Fibroblast of the aortic adventitia (primary cell): ENCODE measurements around the gene GRM2. TPM values are rescaled to one million over a fixed set of nuclear protein-coding genes. Genes with fewer than 3 reads are reported as not detected.

Experiments used
- DNase-seq: peaks from one replicate; pipeline ENCODE4 v3.0.0-alpha.2; 2010; ENCODE audit warnings: low read depth
- H3K4me3 ChIP-seq: 2 replicates; pipeline ENCODE4 v1.5.1; 2011; ENCODE audit warnings: low read depth, mild to moderate bottlenecking, control low read depth, low read length, moderate library complexity
- CTCF ChIP-seq: IDR thresholded peaks from 2 replicates; pipeline ENCODE4 v1.5.1; 2011; ENCODE audit warnings: mild to moderate bottlenecking, low read length, control low read depth, inconsistent platforms; ENCODE audit not compliant: insufficient read depth
- total RNA-seq: library from RNA; depleted of rRNA; stranded (reverse); fragments of >200 nt; gene quantifications from 2 replicates; pipeline ENCODE4 v1.2.3, GENCODE V29; 2012; ENCODE audit warnings: low replicate concordance

GRM2 gene
- total RNA-seq, 1 donor = under 0.01 TPM

- no peak for DNase-seq
- TF ChIP-seq CTCF = no peak
- H3K4me3 ChIP-seq = no peak overlapping the region
Observed at GRCh38 chr3:51719410-51720025, 12.7 kb downstream of the GRM2 start.

GRCh38 chr3:51720292-51721061 is 13.6 kb downstream of the GRM2 start:
- no peak for TF ChIP-seq CTCF
- no peak overlapping the region for H3K4me3 ChIP-seq
- no peak for DNase-seq

GRCh38 chr3:51721062-51721745 is 14.3 kb downstream of the GRM2 start:
- DNase-seq = no peak
- no peak for TF ChIP-seq CTCF
- H3K4me3 ChIP-seq = no peak overlapping the region

DNA sequence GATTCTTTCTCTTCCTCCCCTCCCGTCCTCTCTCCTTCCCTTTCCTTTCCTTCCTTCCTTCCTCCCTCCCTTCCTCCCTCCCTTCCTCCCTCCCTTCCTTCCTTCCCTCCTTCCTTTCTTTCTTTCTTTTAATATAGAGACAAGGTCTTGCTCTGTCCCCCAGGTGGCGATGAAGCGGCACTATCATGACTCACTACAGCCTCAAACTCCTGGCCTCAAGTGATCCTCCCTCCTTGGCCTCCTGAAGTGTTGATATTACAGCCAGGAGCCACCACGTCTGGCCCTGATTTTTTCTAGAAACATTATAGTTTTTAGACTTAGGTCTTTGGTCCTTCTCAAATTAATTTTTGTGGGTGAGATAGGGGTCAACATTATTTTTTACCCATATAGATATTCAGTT is 15.5 kb downstream of the GRM2 start:
- H3K4me3 ChIP-seq = no peak overlapping the region
- DNase-seq = no peak
- TF ChIP-seq CTCF = no peak

GRCh38 chr3:51727500-51727899 is 20.6 kb downstream of the GRM2 start:
- TF ChIP-seq CTCF = no peak
- DNase-seq = no peak
- no peak overlapping the region for H3K4me3 ChIP-seq

GRCh38 chr3:51729042-51729633 is 22.3 kb downstream of the GRM2 start:
- no peak overlapping the region for H3K4me3 ChIP-seq
- TF ChIP-seq CTCF = no peak
- DNase-seq = no peak
